GM12891 (cell line): ENCODE data around the gene C4BPA.

Experiments used
- DNase-seq: peaks from one replicate; pipeline ENCODE4 v3.0.0; 2011; ENCODE audit warnings: low spot score; ENCODE audit not compliant: insufficient read length
- FAIRE-seq: peaks from 2 replicates; lab custom pipeline; 2011; peaks lifted over from hg19 to GRCh38; lab: Jason Lieb, UNC
- PAX5 ChIP-seq: IDR thresholded peaks from 2 replicates; pipeline ENCODE4 v1.6.1; 2011; ENCODE audit warnings: low read length, moderate library complexity, mild to moderate bottlenecking; ENCODE audit not compliant: insufficient read depth, severe bottlenecking
- POLR2A ChIP-seq: IDR thresholded peaks from 2 replicates; pipeline ENCODE4 v1.6.1; 2011; ENCODE audit warnings: low read depth, low read length, control low read depth
- POLR2AphosphoS5 ChIP-seq: IDR thresholded peaks from 2 replicates; pipeline ENCODE4 v1.6.1; 2011; ENCODE audit warnings: low read depth, low read length, control low read depth
- POU2F2 ChIP-seq: IDR thresholded peaks from 2 replicates; pipeline ENCODE4 v1.6.1; 2011; ENCODE audit warnings: low read depth, mild to moderate bottlenecking, control low read depth, low read length, moderate library complexity
- SPI1 ChIP-seq: IDR thresholded peaks from 2 replicates; pipeline ENCODE4 v1.6.1; 2011; ENCODE audit warnings: low read depth, low read length, control low read depth
- TAF1 ChIP-seq: IDR thresholded peaks from 2 replicates; pipeline ENCODE4 v1.6.1; 2011; ENCODE audit warnings: low read depth, low read length, control low read depth

Gene C4BPA

GRCh38 chr1:207112616-207113296 lies 8.7 kb downstream of the C4BPA start:
- FAIRE-seq, result no peak
- TF ChIP-seq TAF1 (no peak), POLR2A (no peak), SPI1 (no peak), POLR2AphosphoS5 (no peak), PAX5 (no peak), POU2F2 (no peak)
- no peak for DNase-seq

DNA sequence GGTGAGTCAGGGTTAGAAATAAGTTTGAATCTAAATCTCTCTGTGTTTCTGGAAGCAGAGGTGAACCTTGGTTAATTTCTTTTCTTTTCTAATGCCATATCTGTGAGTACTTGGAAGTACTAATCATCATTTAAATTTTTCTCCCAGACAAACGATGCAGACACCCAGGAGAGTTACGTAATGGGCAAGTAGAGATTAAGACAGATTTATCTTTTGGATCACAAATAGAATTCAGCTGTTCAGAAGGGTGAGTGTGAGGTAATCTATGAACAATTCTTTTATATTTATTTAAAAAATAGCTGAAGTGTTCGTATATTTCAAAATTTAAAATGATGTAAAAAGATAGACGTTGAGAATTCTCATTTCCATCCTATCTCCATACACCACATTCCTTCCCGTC lies 11.2 kb downstream of the C4BPA start:
- FAIRE-seq (no peak), DNase-seq (no peak)
- no peak for TF ChIP-seq PAX5
- TF ChIP-seq POLR2A, result no peak
- no peak for TF ChIP-seq SPI1
- TF ChIP-seq POLR2AphosphoS5, result no peak
- TF ChIP-seq TAF1, result no peak
- TF ChIP-seq POU2F2, result no peak

DNA sequence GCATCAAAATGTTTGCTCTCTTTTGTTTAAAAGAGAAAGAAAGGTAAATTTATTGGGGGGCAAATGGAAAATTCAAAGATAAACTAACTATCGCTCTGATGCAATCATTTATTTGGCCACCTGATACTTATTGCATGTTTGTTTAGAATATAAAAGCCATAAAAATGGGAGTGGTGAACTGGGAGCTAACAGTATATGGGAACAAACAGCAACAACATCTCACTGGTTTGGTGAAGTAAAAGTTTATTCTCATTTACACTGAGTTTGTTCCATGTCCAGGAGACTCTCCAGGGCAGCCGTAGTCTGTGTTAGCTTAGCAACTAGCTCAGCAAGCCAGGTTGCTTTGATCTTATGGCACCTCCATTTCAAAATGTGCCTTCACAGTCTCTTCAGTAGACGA lies 20.4 kb downstream of the C4BPA start:
- TF ChIP-seq POU2F2, result no peak
- TF ChIP-seq TAF1, result no peak
- no peak for TF ChIP-seq POLR2AphosphoS5
- TF ChIP-seq PAX5, result no peak
- TF ChIP-seq POLR2A, result no peak
- TF ChIP-seq SPI1, result no peak
- DNase-seq (no peak), FAIRE-seq (no peak)

- no peak for DNase-seq
- no peak for TF ChIP-seq PAX5
- TF ChIP-seq SPI1, result no peak
- no peak for FAIRE-seq
Observed at GRCh38 chr1:207128336-207128921, 24.4 kb downstream of the C4BPA start.

GRCh38 chr1:207129053-207129452 lies 25.0 kb downstream of the C4BPA start:
- no peak for TF ChIP-seq SPI1
- TF ChIP-seq POLR2AphosphoS5, result no peak
- TF ChIP-seq TAF1, result no peak
- TF ChIP-seq PAX5, result no peak
- no peak for TF ChIP-seq POLR2A
- no peak for TF ChIP-seq POU2F2
- DNase-seq, result no peak
- FAIRE-seq, result no peak

DNA sequence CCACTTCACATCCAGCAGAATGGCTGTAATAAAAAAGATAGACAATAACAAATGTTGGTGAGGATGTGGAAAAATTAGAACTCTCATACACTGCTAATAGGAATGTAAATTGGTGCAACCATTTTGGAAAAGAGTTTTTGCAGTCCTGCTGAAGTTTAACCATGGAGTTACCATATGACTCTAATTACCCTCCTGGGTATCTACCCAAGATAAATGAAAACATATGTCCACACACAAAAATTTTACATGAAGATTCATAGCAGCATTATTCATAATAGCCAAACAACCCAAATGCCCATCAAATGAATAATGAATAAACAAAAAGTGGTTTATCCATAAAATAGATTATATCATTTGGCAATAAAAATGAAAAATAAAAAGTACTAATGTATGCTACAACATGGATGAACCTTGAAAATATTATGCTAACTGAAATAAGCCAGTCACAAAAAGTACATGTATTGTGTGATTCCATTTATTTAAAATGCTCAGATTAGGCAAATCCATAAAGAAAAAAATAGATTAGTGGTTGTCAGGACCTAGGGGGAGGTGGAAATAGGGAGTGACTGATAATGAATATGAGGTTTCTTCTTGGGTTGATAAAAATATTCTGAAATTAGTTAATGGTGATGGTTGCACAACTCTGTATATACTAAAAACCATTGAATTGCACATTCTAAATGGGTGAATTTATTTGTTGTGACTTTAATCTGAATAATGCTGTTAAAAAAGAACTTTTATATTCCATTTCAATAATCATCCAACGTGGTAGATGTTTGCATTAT lies 26.4 kb downstream of the C4BPA start:
- FAIRE-seq (no peak), DNase-seq (no peak)
- TF ChIP-seq PAX5, result no peak
- no peak for TF ChIP-seq TAF1
- no peak for TF ChIP-seq POLR2AphosphoS5
- no peak for TF ChIP-seq SPI1
- no peak for TF ChIP-seq POU2F2
- no peak for TF ChIP-seq POLR2A

DNA sequence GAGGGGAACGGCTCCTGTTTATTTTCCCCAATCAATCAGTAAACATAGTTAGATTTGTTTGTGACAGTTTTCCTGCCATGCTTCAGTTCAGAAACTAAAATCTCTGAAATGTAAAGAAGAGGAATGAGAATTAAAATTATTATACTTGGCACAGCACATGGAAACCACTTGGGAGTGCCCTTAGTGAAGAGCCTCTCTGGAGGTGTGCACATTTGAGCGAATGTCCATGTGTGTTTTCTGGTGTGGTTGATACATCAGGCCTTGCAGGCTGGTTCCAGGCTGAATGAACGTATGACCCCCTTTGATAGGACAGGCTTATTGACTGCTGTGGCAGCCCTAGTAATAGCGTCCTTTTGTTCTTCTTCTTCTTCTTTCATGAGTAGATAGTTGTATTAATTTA lies 27.1 kb downstream of the C4BPA start:
- no peak for FAIRE-seq
- TF ChIP-seq POLR2AphosphoS5 (no peak), PAX5 (no peak)

DNA sequence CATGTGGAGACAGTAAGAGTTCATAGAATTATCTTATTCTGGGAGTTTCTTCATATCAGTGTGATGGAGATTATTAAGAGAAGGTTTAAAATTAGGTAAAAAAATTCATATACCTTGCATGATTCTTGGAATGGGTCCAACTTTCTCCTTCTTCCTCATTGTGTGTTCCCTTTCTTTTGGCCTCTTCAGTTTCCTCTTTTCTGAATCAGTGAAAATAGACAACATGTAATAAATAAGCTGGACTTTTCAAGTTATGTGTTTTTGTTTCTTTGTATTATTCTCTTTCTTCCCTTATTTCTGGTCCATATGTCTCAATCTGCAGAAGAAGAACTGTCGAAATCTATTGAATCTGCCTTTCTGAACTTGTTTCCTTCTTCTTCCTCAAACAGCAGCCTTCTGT lies 30.5 kb downstream of the C4BPA start:
- no peak for DNase-seq
- FAIRE-seq, result no peak

More for the DNA sequence above, 27.1 kb downstream of the C4BPA start:
- DNase-seq, result no peak

GRCh38 chr1:207139616-207140015 lies 35.6 kb downstream of the C4BPA start:
- TF ChIP-seq TAF1 (no peak), POLR2AphosphoS5 (no peak), POU2F2 (no peak), POLR2A (no peak), SPI1 (no peak), PAX5 (no peak)
- DNase-seq, result no peak
- no peak for FAIRE-seq

More for the DNA sequence above, 30.5 kb downstream of the C4BPA start:
- no peak for TF ChIP-seq SPI1
- TF ChIP-seq POLR2AphosphoS5, result no peak
- no peak for TF ChIP-seq POU2F2
- TF ChIP-seq POLR2A, result no peak
- no peak for TF ChIP-seq TAF1
- no peak for TF ChIP-seq PAX5

GRCh38 chr1:207140536-207140935 lies 36.5 kb downstream of the C4BPA start:
- DNase-seq, result no peak
- FAIRE-seq, result no peak
- TF ChIP-seq POLR2AphosphoS5, result no peak
- no peak for TF ChIP-seq TAF1
- no peak for TF ChIP-seq POLR2A
- TF ChIP-seq SPI1, result no peak
- no peak for TF ChIP-seq PAX5
- TF ChIP-seq POU2F2, result no peak
